ENCODE measurements around the gene FDCSP.
"Not testable (repeated sequence)": the region's sequence is repeated elsewhere in the genome, so short reads cannot be mapped to it uniquely, and the experiment has no call there.

The FDCSP gene

DNA sequence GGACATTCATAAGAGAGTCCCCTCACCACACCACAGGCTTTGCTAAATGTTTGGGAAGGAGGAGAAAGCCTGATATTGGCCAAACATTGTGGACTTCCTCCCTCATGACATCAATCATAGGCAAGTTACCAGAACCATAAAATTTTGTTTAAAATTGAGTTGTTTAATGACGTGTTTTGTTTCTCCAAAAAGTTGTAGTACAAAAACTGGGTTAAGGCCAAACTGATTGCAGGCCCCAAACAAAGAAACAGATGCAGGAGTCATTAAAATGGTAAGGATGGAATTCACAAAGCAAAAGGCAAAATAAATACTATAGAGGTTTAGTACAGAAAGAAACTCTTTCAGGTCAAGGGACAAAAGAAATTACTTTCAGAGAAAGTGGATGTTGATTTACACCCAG lies 34.3 kb upstream of the FDCSP start:
- Histone ChIP-seq H3K9ac (ENCODE audit: low read length in 5 of 5) (no peak overlapping the region), H3K4me3 (ENCODE audit: low read depth in 1 of 5, low read length in 5 of 5) (no peak overlapping the region), H3K27ac (ENCODE audit: low read depth, low read length) (no peak overlapping the region), H3K27me3 (ENCODE audit: control insufficient read depth in 5 of 5, insufficient read depth in 4 of 5, low read length in 5 of 5) (no peaks in the 10 kb centered on the region), H3K9me3 (ENCODE audit: control insufficient read depth in 5 of 5, low read length in 5 of 5) (no peaks in the 10 kb centered on the region), H3K4me1 (ENCODE audit: control insufficient read depth in 5 of 5, insufficient read depth in 5 of 5, low read length in 5 of 5) (no peaks in the 10 kb centered on the region), H3K36me3 (ENCODE audit: control insufficient read depth in 5 of 5, insufficient read depth in 5 of 5, low read length in 5 of 5) (no peaks in the 10 kb centered on the region)

DNA sequence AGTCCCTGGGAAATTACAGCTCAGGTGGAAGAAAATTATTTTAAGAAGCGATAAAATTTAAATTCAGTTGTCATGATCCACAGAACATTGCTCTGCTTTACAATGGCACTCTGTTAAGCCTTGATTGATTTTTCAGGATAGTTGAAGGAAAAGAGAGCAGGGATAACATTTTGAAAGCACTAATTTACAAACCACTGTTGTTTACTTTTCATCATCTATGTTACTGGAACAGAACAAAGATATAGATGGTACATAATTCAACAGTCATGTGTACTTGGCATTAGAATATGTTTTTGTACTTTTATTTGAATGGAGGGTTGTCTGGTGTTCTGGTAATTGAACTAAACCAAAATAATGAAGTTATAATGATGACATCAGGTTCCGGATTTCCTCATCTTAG lies 33.0 kb upstream of the FDCSP start:
- H3K27ac ChIP-seq (ENCODE audit: low read depth, low read length): no peak overlapping the region
- H3K4me1 ChIP-seq (ENCODE audit: control insufficient read depth in 5 of 5, insufficient read depth in 5 of 5, low read length in 5 of 5): no peaks in the 10 kb centered on the region
- H3K9ac ChIP-seq (ENCODE audit: low read length in 5 of 5): no peak overlapping the region
- H3K36me3 ChIP-seq (ENCODE audit: control insufficient read depth in 5 of 5, insufficient read depth in 5 of 5, low read length in 5 of 5): no peaks in the 10 kb centered on the region
- H3K9me3 ChIP-seq (ENCODE audit: control insufficient read depth in 5 of 5, low read length in 5 of 5): no peaks in the 10 kb centered on the region
- H3K27me3 ChIP-seq (ENCODE audit: control insufficient read depth in 5 of 5, insufficient read depth in 4 of 5, low read length in 5 of 5): no peaks in the 10 kb centered on the region
- H3K4me3 ChIP-seq (ENCODE audit: low read depth in 1 of 5, low read length in 5 of 5): no peak overlapping the region

DNA sequence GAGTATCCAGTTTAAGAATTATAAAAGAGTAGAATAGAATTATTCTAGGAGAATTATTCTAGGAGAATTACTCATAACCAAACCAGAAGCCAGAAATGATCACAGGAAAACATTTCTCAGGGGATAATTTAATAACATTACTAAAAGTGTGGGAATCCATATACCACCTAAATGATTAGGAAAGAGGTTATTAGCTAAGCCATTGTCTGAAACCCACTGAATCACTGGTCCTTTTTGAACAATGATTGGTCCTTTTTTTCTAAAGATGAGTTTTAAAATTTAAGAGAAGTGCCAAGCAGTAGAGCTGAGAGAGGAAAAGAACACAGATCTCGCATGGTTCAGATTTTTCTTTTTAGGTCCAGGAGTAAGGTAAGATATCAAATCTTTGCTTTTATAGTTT lies 30.5 kb upstream of the FDCSP start, which contains the start of gene ODAM:
TSS of gene ODAM (plus strand) at position 301 of the 400 bp plus-strand sequence. CDS start 819 bp downstream, outside the sequence.
- no peak within 1 kb of the TSS for H3K9ac ChIP-seq (ENCODE audit: low read length in 5 of 5)
- H3K4me1 ChIP-seq (ENCODE audit: control insufficient read depth in 5 of 5, insufficient read depth in 5 of 5, low read length in 5 of 5): no peaks in the 10 kb centered on the region
- H3K27ac ChIP-seq (ENCODE audit: low read depth, low read length): no peak within 1 kb of the TSS
- no peaks in the 10 kb centered on the region for H3K9me3 ChIP-seq (ENCODE audit: control insufficient read depth in 5 of 5, low read length in 5 of 5)
- no peaks in the 10 kb centered on the region for H3K36me3 ChIP-seq (ENCODE audit: control insufficient read depth in 5 of 5, insufficient read depth in 5 of 5, low read length in 5 of 5)
- H3K27me3 ChIP-seq (ENCODE audit: control insufficient read depth in 5 of 5, insufficient read depth in 4 of 5, low read length in 5 of 5): no peaks in the 10 kb centered on the region
- no peak within 1 kb of the TSS for H3K4me3 ChIP-seq (ENCODE audit: low read depth in 1 of 5, low read length in 5 of 5)

- Histone ChIP-seq H3K27ac (ENCODE audit: low read depth, low read length) (no peak overlapping the region), H3K36me3 (ENCODE audit: control insufficient read depth in 5 of 5, insufficient read depth in 5 of 5, low read length in 5 of 5) (no peaks in the 10 kb centered on the region), H3K9ac (ENCODE audit: low read length in 5 of 5) (no peak overlapping the region)
Observed at GRCh38 chr4:70196857-70197256, 29.1 kb upstream of the FDCSP start.

DNA sequence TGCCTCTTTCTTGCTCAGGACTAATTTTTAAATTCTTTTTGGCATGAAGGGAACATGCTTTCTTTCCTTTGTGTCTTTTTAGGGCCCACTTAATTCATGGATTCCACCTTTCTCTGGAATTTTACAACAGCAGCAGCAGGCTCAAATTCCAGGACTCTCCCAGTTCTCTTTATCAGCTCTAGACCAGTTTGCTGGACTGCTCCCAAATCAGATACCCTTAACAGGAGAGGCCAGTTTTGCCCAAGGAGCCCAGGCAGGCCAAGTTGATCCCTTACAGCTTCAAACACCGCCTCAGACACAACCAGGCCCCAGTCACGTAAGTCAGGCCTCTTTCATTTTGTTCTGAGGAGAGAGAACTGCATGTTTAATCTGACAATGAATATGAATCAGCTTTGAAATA lies 28.1 kb upstream of the FDCSP start:
- H3K9me3 ChIP-seq (ENCODE audit: control insufficient read depth in 5 of 5, low read length in 5 of 5): no peaks in the 10 kb centered on the region
- H3K9ac ChIP-seq (ENCODE audit: low read length in 5 of 5): no peak overlapping the region
- H3K36me3 ChIP-seq (ENCODE audit: control insufficient read depth in 5 of 5, insufficient read depth in 5 of 5, low read length in 5 of 5): no peaks in the 10 kb centered on the region
- H3K27me3 ChIP-seq (ENCODE audit: control insufficient read depth in 5 of 5, insufficient read depth in 4 of 5, low read length in 5 of 5): no peaks in the 10 kb centered on the region
- H3K27ac ChIP-seq (ENCODE audit: low read depth, low read length): no peak overlapping the region
- no peaks in the 10 kb centered on the region for H3K4me1 ChIP-seq (ENCODE audit: control insufficient read depth in 5 of 5, insufficient read depth in 5 of 5, low read length in 5 of 5)
- H3K4me3 ChIP-seq (ENCODE audit: low read depth in 1 of 5, low read length in 5 of 5): no peak overlapping the region

More at GRCh38 chr4:70196857-70197256, 29.1 kb upstream of the FDCSP start:
- no peak overlapping the region for H3K4me3 ChIP-seq (ENCODE audit: low read depth in 1 of 5, low read length in 5 of 5)
- H3K27me3 ChIP-seq (ENCODE audit: control insufficient read depth in 5 of 5, insufficient read depth in 4 of 5, low read length in 5 of 5): no peaks in the 10 kb centered on the region
- H3K4me1 ChIP-seq (ENCODE audit: control insufficient read depth in 5 of 5, insufficient read depth in 5 of 5, low read length in 5 of 5): no peaks in the 10 kb centered on the region
- no peaks in the 10 kb centered on the region for H3K9me3 ChIP-seq (ENCODE audit: control insufficient read depth in 5 of 5, low read length in 5 of 5)

- Histone ChIP-seq H3K9me3 (ENCODE audit: control insufficient read depth in 5 of 5, low read length in 5 of 5) (no peaks in the 10 kb centered on the region), H3K27me3 (ENCODE audit: control insufficient read depth in 5 of 5, insufficient read depth in 4 of 5, low read length in 5 of 5) (no peaks in the 10 kb centered on the region), H3K27ac (ENCODE audit: low read depth, low read length) (no peak overlapping the region), H3K4me1 (ENCODE audit: control insufficient read depth in 5 of 5, insufficient read depth in 5 of 5, low read length in 5 of 5) (no peaks in the 10 kb centered on the region), H3K36me3 (ENCODE audit: control insufficient read depth in 5 of 5, insufficient read depth in 5 of 5, low read length in 5 of 5) (no peaks in the 10 kb centered on the region), H3K9ac (ENCODE audit: low read length in 5 of 5) (no peak overlapping the region), H3K4me3 (ENCODE audit: low read depth in 1 of 5, low read length in 5 of 5) (no peak overlapping the region)
Observed at GRCh38 chr4:70203601-70204000, 22.3 kb upstream of the FDCSP start.

GRCh38 chr4:70212752-70213151 lies 13.2 kb upstream of the FDCSP start:
- H3K4me3 ChIP-seq (ENCODE audit: low read depth in 1 of 5, low read length in 5 of 5); H3K4me1 ChIP-seq (ENCODE audit: control insufficient read depth in 5 of 5, insufficient read depth in 5 of 5, low read length in 5 of 5); H3K36me3 ChIP-seq (ENCODE audit: control insufficient read depth in 5 of 5, insufficient read depth in 5 of 5, low read length in 5 of 5); H3K9me3 ChIP-seq (ENCODE audit: control insufficient read depth in 5 of 5, low read length in 5 of 5); H3K9ac ChIP-seq (ENCODE audit: low read length in 5 of 5); H3K27ac ChIP-seq (ENCODE audit: low read depth, low read length); H3K27me3 ChIP-seq (ENCODE audit: control insufficient read depth in 5 of 5, insufficient read depth in 4 of 5, low read length in 5 of 5): not testable (repeated sequence)

DNA sequence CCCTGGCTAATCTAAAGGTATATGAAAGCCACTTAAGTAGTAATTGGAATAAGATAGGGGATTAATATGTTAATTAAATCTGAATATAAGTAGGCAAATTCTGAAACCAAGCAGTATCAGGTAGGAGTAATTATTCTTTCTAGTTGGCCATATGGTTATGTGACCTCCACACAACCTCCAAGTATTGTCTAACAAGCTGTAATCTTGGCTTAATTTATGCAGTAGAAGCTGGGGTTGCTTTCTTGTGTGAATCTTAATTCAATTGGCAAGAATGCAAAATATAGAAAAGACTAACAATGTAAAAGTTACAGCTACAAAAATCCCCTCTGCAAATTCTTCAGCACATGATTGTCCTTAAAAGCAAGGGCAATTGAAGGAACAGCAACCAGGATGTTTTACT lies 9.8 kb upstream of the FDCSP start:
- H3K9me3 ChIP-seq (ENCODE audit: control insufficient read depth in 5 of 5, low read length in 5 of 5); H3K27me3 ChIP-seq (ENCODE audit: control insufficient read depth in 5 of 5, insufficient read depth in 4 of 5, low read length in 5 of 5); H3K27ac ChIP-seq (ENCODE audit: low read depth, low read length); H3K36me3 ChIP-seq (ENCODE audit: control insufficient read depth in 5 of 5, insufficient read depth in 5 of 5, low read length in 5 of 5); H3K4me3 ChIP-seq (ENCODE audit: low read depth in 1 of 5, low read length in 5 of 5); H3K4me1 ChIP-seq (ENCODE audit: control insufficient read depth in 5 of 5, insufficient read depth in 5 of 5, low read length in 5 of 5); H3K9ac ChIP-seq (ENCODE audit: low read length in 5 of 5): not testable (repeated sequence)

DNA sequence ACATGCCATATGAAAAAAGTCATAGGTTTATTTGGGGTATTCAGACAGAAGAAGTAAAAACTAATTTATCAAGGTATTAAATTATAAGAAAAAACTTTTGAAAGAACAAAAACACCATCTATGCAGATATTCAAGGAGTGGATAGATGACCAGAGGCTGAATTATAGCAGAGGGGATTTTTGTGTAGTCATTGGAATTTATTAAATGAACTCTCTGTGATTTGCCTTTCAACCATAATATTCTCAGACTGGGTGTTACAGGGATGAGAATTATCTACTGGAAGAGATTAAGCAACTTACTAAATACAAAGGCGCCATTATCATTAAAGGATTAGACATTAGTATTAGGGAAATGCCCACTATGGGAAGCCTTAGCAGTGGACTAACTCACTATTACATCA lies 9.4 kb upstream of the FDCSP start:
- H3K9me3 ChIP-seq (ENCODE audit: control insufficient read depth in 5 of 5, low read length in 5 of 5); H3K4me1 ChIP-seq (ENCODE audit: control insufficient read depth in 5 of 5, insufficient read depth in 5 of 5, low read length in 5 of 5): not testable (repeated sequence)

DNA sequence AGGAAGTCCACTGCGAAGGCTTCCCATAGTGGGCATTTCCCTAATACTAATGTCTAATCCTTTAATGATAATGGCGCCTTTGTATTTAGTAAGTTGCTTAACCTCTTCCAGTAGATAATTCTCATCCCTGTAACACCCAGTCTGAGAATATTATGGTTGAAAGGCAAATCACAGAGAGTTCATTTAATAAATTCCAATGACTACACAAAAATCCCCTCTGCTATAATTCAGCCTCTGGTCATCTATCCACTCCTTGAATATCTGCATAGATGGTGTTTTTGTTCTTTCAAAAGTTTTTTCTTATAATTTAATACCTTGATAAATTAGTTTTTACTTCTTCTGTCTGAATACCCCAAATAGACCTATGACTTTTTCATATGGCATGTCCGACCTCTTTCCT lies 4.5 kb upstream of the FDCSP start:
- H3K9ac ChIP-seq (ENCODE audit: low read length in 5 of 5); H3K27me3 ChIP-seq (ENCODE audit: control insufficient read depth in 5 of 5, insufficient read depth in 4 of 5, low read length in 5 of 5); H3K4me3 ChIP-seq (ENCODE audit: low read depth in 1 of 5, low read length in 5 of 5); H3K36me3 ChIP-seq (ENCODE audit: control insufficient read depth in 5 of 5, insufficient read depth in 5 of 5, low read length in 5 of 5); H3K27ac ChIP-seq (ENCODE audit: low read depth, low read length); H3K9me3 ChIP-seq (ENCODE audit: control insufficient read depth in 5 of 5, low read length in 5 of 5); H3K4me1 ChIP-seq (ENCODE audit: control insufficient read depth in 5 of 5, insufficient read depth in 5 of 5, low read length in 5 of 5): not testable (repeated sequence)

More for the DNA sequence above, 9.4 kb upstream of the FDCSP start:
- not testable (repeated sequence) for H3K9ac ChIP-seq (ENCODE audit: low read length in 5 of 5); H3K4me3 ChIP-seq (ENCODE audit: low read depth in 1 of 5, low read length in 5 of 5); H3K36me3 ChIP-seq (ENCODE audit: control insufficient read depth in 5 of 5, insufficient read depth in 5 of 5, low read length in 5 of 5); H3K27me3 ChIP-seq (ENCODE audit: control insufficient read depth in 5 of 5, insufficient read depth in 4 of 5, low read length in 5 of 5); H3K27ac ChIP-seq (ENCODE audit: low read depth, low read length)

GRCh38 chr4:70221818-70222217 lies 4.1 kb upstream of the FDCSP start:
- H3K9me3 ChIP-seq (ENCODE audit: control insufficient read depth in 5 of 5, low read length in 5 of 5); H3K36me3 ChIP-seq (ENCODE audit: control insufficient read depth in 5 of 5, insufficient read depth in 5 of 5, low read length in 5 of 5); H3K27me3 ChIP-seq (ENCODE audit: control insufficient read depth in 5 of 5, insufficient read depth in 4 of 5, low read length in 5 of 5); H3K27ac ChIP-seq (ENCODE audit: low read depth, low read length); H3K9ac ChIP-seq (ENCODE audit: low read length in 5 of 5); H3K4me1 ChIP-seq (ENCODE audit: control insufficient read depth in 5 of 5, insufficient read depth in 5 of 5, low read length in 5 of 5); H3K4me3 ChIP-seq (ENCODE audit: low read depth in 1 of 5, low read length in 5 of 5): not testable (repeated sequence)
